Activated gamma-delta T cell (primary cell): ENCODE measurements around the gene RYK.

Source experiments
- DNase-seq: peaks from one replicate; lab custom pipeline; 2025; lab: John Stamatoyannopoulos, UW

RYK gene

DNA sequence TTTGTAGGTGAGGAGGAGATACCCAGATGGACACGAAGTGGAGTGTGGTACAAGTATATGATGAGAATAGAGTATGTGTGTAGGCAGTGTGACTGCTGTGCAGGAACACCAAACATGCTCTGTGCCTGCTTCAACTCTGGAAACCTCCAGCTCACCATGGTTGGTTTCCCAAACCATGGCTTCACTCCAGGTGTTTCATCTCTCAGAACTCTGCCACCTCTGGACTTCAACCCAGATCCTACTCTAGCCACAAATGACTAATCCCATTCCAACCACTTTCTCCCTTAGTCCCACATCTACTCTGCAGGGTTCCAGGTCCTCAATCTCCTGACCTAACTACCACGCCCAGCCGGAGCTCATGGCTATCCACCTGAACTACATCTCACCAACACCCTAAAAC, 102.1 kb downstream of the RYK start:
- no peak for DNase-seq

- no peak for DNase-seq
Observed at GRCh38 chr3:134147411-134147810, 103.2 kb downstream of the RYK start.

DNA sequence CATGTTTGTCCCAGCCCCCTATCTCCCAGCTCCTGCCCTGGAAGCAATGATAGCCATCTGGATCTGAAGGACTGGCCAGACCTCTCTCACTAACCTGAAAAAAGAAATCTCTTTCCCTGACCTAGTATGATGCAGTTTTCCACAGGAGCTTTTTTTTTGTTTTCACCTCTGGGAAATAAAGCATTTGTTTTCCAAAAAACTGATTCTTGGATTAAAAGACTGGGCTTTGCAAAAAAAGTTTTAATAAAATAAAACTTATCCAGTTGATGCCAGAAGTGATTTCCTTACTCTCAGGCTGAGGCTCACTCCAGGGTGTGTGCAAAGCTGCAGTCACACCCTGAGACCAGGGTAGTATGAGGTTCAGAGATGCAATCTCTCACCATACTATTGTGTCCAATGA, 104.0 kb downstream of the RYK start:
- no peak for DNase-seq

GRCh38 chr3:134145183-134145582, 105.5 kb downstream of the RYK start:
- no peak for DNase-seq

DNA sequence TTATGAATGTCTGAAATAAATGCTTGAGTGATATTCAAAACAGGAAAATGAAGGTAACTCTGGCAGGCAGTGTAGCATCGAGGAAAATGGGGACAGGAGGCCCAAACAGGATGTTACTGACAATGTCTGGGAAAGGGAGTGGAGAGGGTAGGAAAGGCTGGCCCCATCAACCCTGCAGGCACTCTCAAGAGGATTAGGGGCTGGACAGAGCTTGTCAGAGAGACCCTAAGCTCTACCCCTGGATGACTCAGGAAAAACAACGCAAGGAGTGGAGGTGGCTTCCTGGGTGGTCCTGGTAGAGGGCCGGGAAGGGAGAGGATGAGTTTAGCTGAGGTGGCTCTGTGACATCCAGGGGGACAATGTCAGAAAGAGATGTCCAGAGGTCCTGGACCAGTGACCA, 106.0 kb downstream of the RYK start:
- DNase-seq, result no peak

DNA sequence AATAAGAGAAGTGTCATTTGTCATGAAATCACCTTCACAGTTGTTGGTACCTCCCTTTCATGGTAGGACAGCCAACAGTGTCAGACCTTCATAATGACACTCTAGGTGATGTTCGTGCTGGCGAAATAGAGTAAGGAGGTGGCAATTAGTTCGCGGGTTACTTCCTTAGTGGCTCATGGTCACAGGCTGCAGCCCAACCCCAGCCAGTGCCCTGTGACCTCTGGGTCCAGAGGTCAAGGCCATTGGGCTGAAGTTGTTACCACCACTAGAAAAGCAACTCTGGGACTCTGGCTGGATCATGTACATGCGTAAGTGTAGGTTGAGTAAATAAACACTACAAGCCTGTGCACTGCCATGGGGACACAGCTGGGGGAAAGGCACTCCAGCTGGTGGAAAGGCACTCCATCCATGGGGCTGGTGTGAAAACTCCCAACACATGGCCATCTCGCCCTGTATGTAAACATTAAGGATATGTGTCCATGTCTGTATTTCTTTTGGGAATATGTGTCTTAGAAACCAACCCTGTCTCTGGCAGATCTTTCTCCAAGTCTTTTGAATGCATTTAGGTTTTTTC, 106.7 kb downstream of the RYK start:
- no peak for DNase-seq

DNA sequence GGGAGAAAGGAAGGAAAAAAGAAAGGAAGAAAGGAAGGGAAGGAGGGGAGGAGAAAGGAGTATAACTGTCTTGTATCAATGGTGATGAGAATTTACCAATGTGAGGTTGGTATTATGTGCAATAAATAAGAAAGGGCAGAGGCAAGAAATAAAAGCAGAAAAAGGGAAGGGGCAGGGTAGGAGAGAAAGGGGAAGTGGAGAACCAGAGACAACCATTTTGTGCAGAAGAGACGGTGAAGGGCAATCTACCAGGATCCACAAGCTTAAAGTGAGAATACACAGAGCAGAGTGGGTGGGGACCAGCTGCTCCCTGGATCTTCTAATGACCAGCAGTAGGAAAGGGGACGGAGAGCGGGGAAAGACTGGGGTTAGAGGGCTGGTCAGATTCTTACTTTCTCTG, 114.1 kb downstream of the RYK start:
- DNase-seq, result no peak

- no peak for DNase-seq
Observed at GRCh38 chr3:134134698-134135415, 115.8 kb downstream of the RYK start.

GRCh38 chr3:134134240-134134639, 116.4 kb downstream of the RYK start:
- no peak for DNase-seq

- DNase-seq, result no peak
Observed at GRCh38 chr3:134132961-134133360, 117.7 kb downstream of the RYK start.

DNA sequence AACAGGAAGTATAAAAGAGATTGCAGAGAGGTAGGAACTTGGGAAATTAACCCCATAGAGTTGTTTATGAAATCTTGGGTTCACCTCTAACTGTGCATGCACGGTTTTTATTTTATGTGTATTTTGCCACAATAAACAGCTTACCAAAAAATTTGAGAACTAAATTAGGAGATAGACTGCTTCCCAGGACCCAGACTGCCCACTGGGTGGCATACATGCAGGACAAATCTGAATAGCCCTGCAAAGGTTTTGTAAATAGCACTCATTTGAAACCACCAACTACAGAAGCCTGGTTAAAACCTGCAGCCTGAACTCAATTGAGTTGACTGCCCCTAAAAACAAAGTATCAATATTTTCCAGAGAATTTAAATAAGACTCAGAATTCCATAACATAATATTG, 124.5 kb downstream of the RYK start:
- DNase-seq, result no peak

DNA sequence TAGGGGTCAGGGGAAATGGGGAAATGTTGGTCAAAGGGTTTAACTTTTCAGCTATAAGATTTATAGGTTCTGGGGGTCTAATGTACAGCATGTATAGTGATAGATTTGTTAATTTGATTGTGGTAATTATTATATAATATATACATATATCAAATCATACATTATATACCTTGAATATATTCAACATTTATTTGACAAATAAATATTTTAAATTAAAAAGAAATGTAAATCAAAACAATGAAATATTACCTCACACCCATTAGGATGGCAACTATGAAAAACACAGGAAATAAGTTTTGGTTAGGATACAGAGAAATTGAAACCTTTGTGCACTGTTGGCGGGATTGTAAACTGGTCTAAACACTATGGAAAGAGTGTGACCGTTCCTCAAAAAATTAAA, 135.9 kb downstream of the RYK start:
- no peak for DNase-seq

GRCh38 chr3:134111616-134112015, 139.0 kb downstream of the RYK start:
- DNase-seq, result no peak

GRCh38 chr3:134110963-134111362, 139.7 kb downstream of the RYK start:
- no peak for DNase-seq
